Measurements from ENCODE around the gene TCP10L.
"Not testable (repeated sequence)": the region's sequence is repeated elsewhere in the genome, so short reads cannot be mapped to it uniquely, and the experiment has no call there.

Gene TCP10L

DNA sequence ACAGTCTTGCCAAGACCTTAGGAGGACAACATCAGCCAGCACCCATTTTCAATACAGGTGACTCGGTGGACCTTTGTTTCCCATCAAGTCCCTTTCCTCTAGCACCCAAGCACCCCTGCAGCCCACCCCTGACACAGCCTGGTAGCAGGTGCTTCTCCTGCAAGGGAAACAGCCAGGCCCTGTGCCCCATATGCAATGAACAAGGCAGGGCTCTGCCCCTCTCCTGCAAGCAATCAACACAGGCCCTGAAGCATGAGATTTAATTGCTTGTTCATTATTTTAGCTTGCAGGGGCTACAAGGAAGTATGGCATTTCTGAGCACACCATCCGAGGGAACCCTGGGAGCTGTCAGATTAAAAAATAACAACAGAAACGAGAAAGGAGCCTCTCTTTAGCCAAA is 35.4 kb downstream of the TCP10L start:
- no peak for DNase-seq

GRCh38 chr21:32549440-32549839 is 35.9 kb downstream of the TCP10L start:
- DNase-seq: no peak

DNA sequence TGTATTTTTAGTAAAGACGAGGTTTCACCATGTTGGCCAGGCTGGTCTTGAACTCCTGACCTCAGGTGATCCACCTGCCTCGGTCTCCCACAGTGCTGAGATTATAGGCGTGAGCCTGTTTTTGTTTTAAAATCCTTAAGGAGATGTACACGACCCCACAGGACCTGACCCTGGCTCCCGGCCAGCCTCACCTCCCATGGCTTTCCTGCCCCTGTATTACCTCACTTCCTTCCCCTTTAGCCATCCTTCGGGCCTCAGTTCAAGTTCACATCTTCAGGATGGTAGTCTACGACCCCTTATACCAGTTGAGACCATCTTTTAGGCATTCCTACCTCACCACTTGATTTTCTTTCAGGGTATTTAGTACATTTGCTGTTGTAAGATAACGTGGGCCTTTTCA is 36.3 kb downstream of the TCP10L start:
- DNase-seq: no peak

DNA sequence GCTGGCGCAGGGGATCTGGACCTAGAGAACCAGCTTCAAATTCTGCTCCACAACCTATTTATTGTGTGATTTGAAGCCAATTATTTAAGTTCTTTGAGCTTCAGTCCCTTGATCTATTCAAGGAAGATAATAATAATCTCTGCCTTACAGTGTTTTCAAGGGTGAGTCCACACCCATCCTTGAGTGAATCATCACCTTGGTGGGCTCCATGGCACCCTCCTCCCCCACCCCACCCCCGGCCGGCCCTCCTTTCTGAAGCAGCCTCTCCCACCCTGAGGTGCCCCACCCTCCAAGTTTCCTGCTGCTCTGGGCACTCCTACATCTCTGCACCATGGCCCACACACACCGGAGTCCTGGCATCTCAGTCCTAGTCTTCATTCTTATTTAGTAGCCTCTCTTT is 38.3 kb downstream of the TCP10L start:
- no peak for DNase-seq

DNA sequence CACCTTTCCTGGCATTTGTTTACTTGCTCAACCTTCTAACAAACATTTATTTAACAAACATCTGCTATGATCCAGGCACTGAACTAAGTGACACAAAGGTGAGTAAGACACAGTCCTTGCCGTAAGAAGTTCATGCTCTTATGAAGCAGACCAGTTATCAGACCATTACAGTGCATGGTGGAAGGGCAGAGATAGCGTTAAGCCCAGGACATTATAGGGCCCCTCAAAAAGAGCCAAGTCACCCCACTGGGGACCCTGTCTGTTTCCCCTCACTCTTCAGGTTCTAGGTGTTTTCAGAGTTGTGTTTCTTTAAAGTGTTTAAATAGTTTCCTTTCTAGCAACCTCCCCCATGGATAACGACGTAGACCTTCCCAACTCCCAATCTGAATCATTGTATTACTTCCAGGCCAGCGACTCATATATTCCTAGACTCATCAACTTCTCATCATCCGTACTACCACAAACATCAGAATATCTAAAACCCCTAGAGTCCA is 39.3 kb downstream of the TCP10L start:
- DNase-seq: no peak

GRCh38 chr21:32544697-32545096 is 40.6 kb downstream of the TCP10L start:
- no peak for DNase-seq

GRCh38 chr21:32543975-32544374 is 41.3 kb downstream of the TCP10L start:
- DNase-seq: no peak

DNA sequence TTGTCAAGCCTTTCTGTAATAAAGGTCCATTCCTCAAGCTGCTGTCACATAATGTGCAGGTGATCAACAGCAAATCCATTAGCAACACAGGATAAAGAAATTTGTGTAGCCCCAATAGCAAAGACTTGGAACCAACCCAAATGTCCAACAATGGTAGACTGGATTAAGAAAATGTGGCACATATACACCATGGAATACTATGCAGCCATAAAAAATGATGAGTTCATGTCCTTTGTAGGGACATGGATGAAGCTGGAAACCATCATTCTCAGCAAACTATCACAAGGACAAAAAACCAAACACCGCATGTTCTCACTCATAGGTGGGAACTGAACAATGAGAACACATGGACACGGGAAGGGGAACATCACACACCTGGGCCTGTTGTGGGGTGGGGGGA is 42.3 kb downstream of the TCP10L start:
- not testable (repeated sequence) for DNase-seq

DNA sequence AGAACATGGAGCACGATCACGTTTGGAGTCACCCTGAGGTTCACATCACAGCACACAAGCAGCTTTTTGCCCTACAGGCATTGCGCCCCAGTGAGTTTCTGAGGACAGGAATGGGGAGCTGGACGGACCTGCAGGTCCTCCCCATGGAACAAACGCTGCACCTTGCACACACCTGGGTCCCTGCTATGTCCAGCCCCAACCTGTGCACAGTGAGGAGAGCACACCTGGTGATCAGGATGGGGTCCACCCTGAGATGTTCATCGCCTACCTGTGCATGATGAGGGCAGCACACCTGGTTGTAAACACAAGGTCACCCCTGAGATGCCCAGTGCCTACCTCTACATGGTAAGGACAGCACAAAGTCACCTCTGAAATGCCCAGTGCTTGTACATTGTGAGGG is 45.9 kb downstream of the TCP10L start:
- DNase-seq: no peak

- no peak for DNase-seq
These were observed 47.1 kb downstream of the TCP10L start for GRCh38 chr21:32538147-32538792.

DNA sequence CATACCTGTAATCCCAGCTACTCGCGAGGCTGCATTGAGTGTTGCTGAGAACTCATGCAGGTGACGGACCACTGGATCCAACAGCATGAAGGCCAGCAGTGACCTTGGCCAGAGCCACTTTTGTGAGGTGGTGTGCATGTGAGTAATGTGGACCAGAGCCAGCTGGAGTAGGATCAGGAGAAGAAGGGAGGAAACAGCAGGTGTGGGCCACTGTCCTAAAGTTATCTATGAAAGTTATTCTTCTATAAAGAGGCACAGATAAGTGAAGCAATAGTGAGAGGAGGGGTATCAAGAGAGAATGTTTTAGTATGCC is 47.8 kb downstream of the TCP10L start:
- DNase-seq: no peak

GRCh38 chr21:32535612-32536011 is 49.7 kb downstream of the TCP10L start:
- no peak for DNase-seq

DNA sequence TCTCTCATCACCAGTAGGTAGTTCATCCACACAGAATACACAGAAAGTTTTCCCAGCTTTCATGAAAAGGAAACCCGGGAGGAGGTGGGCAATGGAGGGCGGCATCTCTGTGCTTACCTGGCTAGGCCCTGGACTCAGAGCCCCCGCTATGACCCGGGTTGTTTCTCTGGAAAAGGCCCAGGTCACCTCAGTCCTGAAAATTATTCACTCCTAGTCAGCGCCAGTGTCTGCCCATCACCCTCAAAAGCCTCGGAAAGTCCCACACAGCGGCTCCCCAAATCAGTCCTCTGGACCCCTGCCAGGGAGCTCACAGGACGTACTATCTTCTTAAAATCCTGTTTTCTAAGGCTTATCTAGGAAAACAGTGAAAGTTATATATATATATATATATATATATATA is 51.2 kb downstream of the TCP10L start:
- no peak for DNase-seq

DNA sequence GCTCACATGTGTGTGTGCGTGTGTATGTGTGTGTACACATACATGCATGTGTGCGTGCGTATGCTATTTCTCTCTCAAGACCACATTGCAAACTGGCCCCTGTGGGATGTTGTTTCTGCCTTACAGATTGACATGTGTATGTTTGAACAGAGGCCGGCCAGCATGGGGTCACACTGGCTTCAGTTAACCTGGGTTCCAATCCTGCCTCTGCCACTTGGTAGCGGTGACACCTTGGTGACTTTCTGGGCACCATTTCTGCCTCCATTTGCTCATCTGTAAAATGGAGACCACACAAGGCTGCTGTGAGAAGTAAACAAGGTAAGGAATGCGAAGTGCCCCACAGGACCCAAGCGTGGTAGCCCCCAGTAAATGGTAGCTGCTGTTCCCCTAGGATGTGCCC is 51.7 kb downstream of the TCP10L start:
- DNase-seq: no peak

- DNase-seq: no peak
These were observed 52.3 kb downstream of the TCP10L start for GRCh38 chr21:32533053-32533452.

DNA sequence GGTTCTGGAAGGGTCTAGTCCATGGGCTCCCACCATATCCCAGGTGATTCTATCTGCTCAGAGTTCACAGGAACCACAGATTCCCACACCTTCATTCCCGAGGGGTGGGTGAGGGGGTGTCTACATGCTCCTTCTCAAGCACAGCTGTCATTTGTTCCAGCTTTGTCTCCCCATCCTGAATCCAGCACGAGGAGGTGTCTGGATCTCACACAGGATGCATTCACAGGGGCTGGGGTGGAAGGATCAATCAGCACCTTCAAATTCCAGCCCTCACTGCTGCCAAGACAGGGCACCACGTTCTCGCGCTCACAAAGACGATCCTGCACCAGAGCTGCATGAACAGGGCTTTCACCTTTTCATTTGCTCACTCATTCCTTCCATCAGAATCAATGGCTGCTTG is 52.7 kb downstream of the TCP10L start:
- no peak for DNase-seq

GRCh38 chr21:32531561-32531960 is 53.8 kb downstream of the TCP10L start:
- DNase-seq: not testable (repeated sequence)

GRCh38 chr21:32530809-32531208 is 54.5 kb downstream of the TCP10L start:
- not testable (repeated sequence) for DNase-seq

- no peak for DNase-seq
These were observed 55.6 kb downstream of the TCP10L start for GRCh38 chr21:32529679-32530078.

GRCh38 chr21:32525282-32525681 is 60.0 kb downstream of the TCP10L start:
- DNase-seq: no peak

DNA sequence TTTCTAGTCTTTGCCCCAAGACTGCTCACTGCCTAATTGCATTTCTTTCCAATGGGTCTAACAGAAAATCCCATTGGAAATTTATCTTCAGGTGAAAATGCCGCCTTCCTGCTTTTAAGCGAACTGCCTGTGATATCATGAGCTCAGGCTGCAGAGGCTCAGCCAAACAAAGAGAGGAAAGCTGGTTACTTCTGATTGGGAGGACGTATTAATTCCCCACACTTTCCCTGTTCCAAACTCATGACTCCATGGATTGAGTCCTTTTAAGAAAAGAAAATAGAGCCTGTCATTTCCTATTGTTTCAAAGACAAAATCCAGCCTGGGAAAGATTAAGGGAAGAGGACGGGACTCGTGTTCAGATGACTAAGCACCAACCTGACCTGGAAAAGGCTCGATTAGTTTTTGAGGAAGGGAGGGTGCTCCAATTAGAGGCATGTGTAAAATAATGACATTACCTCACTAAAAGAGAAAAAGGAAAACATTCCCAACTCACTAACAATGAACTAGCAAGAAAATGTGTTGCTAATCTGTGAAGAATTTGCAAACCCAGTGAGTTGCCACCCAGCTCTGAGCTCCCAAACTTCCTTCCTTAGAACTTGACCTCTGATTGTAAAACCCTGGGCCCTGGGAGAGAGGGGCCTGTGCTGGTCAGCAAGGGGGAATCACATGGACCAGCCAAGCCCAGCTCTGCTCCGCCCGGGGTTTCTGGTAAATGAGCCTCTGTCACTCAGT is 61.2 kb downstream of the TCP10L start:
- no peak for DNase-seq

All from right hindlimb (tissue), 1 donor.